GM23248 (cell line): Measurements from ENCODE around the gene MRPL37.

Source experiments
- EZH2 ChIP-seq: fragments of 200-600 bp; sonication (generic); IDR thresholded peaks from 2 replicates; pipeline ENCODE4 v1.6.1; 2018; ENCODE audit warnings: antibody characterized with exemption, mild to moderate bottlenecking; ENCODE audit not compliant: insufficient read depth, poor library complexity, severe bottlenecking
- EZH2phosphoT487 ChIP-seq: fragments of 200-600 bp; sonication (generic); IDR thresholded peaks from 2 replicates; pipeline ENCODE4 v1.6.1; 2018; ENCODE audit warnings: antibody characterized with exemption, moderate library complexity, mild to moderate bottlenecking, low read depth; ENCODE audit not compliant: insufficient read depth

GRCh38 chr1:54172614-54173599 is 27.1 kb upstream of the MRPL37 start:
- TF ChIP-seq EZH2 = no peak
- no peak for TF ChIP-seq EZH2phosphoT487
